Bronchus fibroblast of lung (primary cell): ENCODE results near the gene USH1G. TPM values are rescaled to one million over a fixed set of nuclear protein-coding genes. Genes with fewer than 3 reads are reported as not detected.

Experiments
- total RNA-seq: library from RNA; depleted of rRNA; stranded (reverse); fragments of >200 nt; gene quantifications from 2 replicates; pipeline ENCODE4 v1.2.3, GENCODE V29; 2015

USH1G gene
- total RNA-seq = not detected in 2 replicates

GRCh38 chr17:74922694-74923537 is at the start of gene USH1G:
TSS of gene USH1G (minus strand) at chr17:74923255. CDS start at chr17:74923073, 182 bp downstream.

DNA sequence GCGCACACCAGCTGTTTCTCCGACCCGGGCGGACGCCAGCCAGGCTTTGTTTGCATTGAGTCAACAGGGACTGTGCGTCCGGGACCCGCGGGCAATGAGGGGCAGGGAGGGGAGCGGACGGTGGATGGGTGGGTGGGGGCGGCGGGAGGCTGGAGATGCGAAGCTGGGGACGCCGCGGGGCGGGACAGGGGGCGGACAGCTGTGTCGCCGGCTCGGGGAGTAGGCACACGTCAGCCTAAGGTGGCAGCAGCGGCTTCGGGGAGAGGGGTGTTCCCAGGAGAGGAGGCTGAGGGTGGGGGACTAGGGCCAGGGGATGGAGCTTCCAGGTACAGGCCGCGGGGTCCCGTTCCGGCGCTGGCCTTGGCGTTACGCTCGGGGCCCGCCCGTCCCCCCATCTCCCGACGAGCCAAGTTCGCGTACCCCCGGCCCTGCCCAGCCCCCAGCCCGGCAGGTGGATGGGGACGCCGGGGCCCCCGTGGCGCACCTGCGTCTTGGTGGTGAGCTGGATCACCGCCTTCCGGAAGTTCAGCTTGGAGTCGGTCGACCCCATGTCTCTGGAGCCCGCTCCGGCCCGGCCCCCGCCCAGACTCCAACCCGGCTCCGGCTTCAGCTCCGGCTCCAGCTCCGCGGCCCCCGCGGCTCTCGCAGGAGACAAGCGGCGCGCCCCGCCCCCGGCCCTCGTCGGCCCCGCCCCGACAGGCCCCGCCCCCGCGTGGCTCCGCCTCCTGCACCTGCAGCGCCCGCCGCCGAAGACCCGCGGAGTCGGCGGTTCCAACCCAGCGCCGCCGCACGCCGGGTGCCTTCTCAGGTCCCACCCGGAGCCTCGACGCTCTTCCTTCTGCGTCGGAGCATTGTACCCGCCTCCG is 49.3 kb upstream of the USH1G start, which contains the start of gene HID1:
HID1 (minus strand) TSS at position 653 of the 866 bp plus-strand sequence; CDS start at position 550, 103 bp downstream.

GRCh38 chr17:74935585-74936469 is 12.8 kb upstream of the USH1G start, which contains the start of gene OTOP3:
TSS of gene OTOP3 (plus strand) at chr17:74935898. CDS start at chr17:74935922, 24 bp downstream.

DNA sequence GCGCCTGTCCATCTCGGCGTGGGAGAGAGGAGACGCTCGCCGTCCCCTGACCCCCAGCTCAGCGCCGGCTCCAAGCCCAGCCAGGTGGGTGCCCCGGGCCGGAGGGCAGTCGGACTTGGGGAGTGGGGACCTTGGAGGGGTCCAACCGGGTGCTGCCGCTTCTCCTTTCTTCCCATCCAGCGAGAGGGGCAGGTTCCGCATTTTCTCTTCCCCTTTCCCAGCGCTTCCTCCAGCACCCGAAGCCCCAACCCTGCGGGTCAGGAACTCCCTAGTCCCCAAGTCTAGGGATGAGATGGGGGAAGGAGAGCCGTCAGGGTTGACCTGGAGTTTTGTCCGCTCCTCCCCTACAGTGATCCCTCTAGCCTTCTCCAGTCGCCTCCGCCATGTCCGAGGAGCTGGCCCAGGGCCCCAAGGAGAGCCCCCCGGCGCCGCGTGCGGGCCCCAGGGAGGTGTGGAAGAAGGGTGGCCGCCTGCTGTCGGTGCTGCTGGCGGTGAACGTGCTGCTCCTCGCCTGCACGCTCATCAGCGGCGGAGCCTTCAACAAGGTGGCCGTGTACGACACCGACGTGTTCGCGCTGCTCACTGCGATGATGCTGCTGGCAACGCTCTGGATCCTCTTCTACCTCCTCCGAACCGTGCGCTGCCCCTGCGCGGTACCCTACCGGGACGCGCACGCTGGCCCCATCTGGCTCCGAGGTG is 1.3 kb upstream of the USH1G start, which contains the start of gene OTOP2:
OTOP2 (plus strand) TSS at position 24 of the 699 bp plus-strand sequence; CDS start at position 384, 360 bp downstream.

GRCh38 chr17:74892974-74893911 is 29.8 kb downstream of the USH1G start, which contains the start of gene FADS6:
TSS of gene FADS6 (minus strand) at chr17:74893633. CDS start at chr17:74893595, 38 bp downstream.

GRCh38 chr17:74872313-74873036 is 50.6 kb downstream of the USH1G start, which contains the start of gene FDXR:
TSS of gene FDXR (minus strand) at chr17:74872994. CDS start at chr17:74872944, 50 bp downstream.

Other genes with a start within 250 kb of the USH1G start
- gene CD300LF, start 210.3 kb downstream of the USH1G start, total RNA-seq = not detected in 2 replicates
- 0.67 and 0.89 TPM in 2 replicates for gene RAB37, start 186.0 kb downstream of the USH1G start, total RNA-seq
- gene NHERF1, start 174.6 kb downstream of the USH1G start, total RNA-seq = 36.0 and 40.7 TPM in 2 replicates
- gene NAT9, start 146.9 kb downstream of the USH1G start, total RNA-seq = 23.2 and 24.4 TPM in 2 replicates
- not detected in 2 replicates for gene GRIN2C, start 63.4 kb downstream of the USH1G start, total RNA-seq
- 31.1 and 32.1 TPM in 2 replicates for gene FDXR, start 50.3 kb downstream of the USH1G start, total RNA-seq
- not detected in 2 replicates for gene FADS6, start 29.6 kb downstream of the USH1G start, total RNA-seq
- not detected in 2 replicates for gene OTOP2, start 1.0 kb upstream of the USH1G start, total RNA-seq
- gene OTOP3, start 12.6 kb upstream of the USH1G start, total RNA-seq = not detected in 2 replicates
- gene HID1, start 49.5 kb upstream of the USH1G start, total RNA-seq = 0.45 and 0.67 TPM in 2 replicates
- gene CDR2L, start 64.4 kb upstream of the USH1G start, total RNA-seq = 15.8 and 21.5 TPM in 2 replicates
- 95.0 and 112 TPM in 2 replicates for gene MRPL58, start 89.4 kb upstream of the USH1G start, total RNA-seq
- gene ATP5PD, start 123.7 kb upstream of the USH1G start, total RNA-seq = 327 and 334 TPM in 2 replicates
- gene KCTD2, start 124.0 kb upstream of the USH1G start, total RNA-seq = 13.7 and 15.3 TPM in 2 replicates
- gene SLC16A5, start 164.7 kb upstream of the USH1G start, total RNA-seq = 8.2 and 9.2 TPM in 2 replicates
- gene ARMC7, start 186.7 kb upstream of the USH1G start, total RNA-seq = 3.9 and 4.5 TPM in 2 replicates
- gene NT5C, start 208.5 kb upstream of the USH1G start, total RNA-seq = 139 and 146 TPM in 2 replicates
- gene JPT1, start 231.3 kb upstream of the USH1G start, total RNA-seq = 501 and 529 TPM in 2 replicates